HG03521 (cell line): ENCODE measurements around the gene OBSCN.

ENCODE experiments used
- ATAC-seq: cut with Tn5 transposase; IDR thresholded peaks from one replicate; pipeline ENCODE4 v1.9.1; 2021; ENCODE audit warnings: mild to moderate bottlenecking, moderate library complexity; ENCODE audit not compliant: unreplicated experiment

OBSCN gene

DNA sequence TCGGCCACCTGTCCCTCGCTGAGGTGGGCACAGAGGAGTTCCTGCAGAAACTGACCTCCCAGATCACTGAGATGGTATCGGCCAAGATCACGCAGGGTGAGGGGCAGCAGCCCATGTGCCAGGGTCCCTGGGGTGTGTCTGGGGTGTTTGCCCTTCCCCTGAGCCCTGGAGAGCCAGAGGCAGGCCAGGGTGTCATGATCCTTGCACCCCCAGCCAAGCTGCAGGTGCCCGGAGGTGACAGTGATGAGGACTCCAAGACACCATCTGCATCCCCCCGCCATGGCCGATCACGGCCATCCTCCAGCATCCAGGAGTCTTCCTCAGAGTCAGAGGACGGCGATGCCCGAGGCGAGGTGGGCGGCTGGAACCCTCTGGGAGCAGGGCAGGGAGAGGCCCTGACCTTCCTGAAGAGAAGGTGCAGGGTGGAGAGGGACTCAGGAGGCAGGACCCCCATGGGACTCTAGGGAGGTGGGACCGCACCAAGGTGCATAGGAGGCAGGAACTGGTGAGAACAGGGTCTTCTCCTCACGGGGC lies 129.3 kb downstream of the OBSCN start:
- ATAC-seq = no peak

DNA sequence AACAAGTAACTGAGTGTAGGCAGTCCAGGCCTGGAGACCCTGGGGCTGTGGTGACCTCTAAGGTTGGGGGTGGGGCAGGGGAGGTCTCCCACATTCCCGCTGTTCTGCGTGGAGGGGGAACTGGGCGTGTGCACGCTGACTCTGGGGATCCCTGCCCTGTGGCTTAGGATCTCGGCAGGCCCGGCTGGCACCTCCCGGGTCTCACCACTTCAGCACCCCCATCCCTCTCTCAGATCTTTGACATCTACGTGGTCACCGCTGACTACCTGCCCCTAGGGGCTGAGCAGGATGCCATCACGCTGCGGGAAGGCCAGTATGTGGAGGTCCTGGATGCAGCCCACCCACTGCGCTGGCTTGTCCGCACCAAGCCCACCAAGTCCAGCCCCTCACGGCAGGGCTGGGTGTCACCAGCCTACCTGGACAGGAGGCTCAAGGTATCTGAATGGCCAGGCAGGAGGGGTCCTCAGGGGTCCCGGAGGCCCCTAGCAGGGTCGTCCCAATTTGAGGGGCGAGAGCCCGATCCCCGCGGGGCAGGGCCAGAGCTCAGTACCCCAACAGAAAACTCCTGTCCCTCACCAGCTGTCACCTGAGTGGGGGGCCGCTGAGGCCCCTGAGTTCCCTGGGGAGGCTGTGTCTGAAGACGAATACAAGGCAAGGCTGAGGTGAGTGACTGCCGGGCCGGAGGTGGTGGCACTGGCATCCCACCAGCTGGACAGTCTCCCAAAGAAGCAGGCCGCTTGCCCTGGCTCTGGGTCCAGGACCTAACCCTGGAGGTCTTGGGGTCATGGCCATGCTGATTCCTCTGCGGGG lies 130.1 kb downstream of the OBSCN start:
- no peak for ATAC-seq

- ATAC-seq = no peak
These were observed 130.7 kb downstream of the OBSCN start for GRCh38 chr1:228338521-228339051.

DNA sequence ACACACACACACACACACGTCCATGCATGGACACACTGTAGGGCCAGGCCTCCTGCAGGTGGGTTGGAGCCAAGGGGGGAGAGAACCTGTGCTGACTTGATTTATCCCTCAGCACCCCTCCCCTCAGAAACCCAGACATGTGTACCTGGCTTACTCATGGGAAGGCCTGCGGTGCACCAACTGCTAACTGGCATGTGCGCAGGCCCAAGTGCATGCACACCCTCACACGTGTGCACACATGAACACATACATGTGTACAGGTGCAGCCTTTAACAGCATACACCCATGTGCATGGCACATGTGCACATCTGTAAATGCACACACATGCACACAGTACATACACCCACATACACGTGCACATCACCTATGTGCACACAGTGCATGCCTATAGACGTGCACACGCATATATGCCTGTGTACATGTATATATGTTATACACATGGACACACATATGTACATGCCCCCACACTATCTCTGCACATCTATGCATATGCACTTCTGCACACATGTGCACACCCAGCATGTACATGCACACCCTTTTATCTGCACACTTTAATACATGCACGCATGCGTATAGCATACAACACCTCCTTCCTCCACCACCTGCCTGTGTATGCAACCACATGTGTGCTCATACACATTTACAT lies 131.3 kb downstream of the OBSCN start:
- ATAC-seq = no peak

- ATAC-seq = no peak
These were observed 132.2 kb downstream of the OBSCN start for GRCh38 chr1:228339766-228340685.

- ATAC-seq = no peak
These were observed 133.0 kb downstream of the OBSCN start for GRCh38 chr1:228340686-228341449.

GRCh38 chr1:228341450-228341813 lies 133.6 kb downstream of the OBSCN start:
- no peak for ATAC-seq

GRCh38 chr1:228341814-228342626 lies 134.2 kb downstream of the OBSCN start:
- no peak for ATAC-seq

DNA sequence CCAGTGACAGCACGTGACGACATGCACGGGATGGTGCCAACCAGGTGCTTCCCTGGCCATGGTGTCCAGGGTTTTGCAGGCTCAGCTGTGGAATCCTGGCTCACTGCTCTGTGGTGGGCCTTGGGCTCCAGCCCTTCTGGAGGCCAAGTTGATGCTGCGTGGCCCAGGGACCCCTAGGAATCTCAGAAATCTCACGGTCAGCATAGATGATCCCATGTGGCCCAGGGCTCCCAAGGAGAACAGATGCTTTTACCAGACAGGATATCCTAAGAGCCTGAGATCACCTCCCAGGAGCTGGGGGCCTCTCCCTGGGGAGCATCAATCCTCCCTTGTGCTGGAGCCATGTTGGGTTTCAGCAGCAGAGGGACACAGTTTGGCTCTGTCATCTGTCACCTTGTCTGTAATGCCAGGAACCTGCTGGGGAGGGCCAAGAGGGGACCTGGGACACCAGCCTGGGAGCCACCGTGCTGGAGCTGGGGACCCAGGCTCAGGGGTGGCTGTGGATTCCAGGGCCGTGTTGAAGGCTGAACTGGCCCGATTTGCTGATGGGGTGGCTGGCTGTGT lies 134.9 kb downstream of the OBSCN start:
- no peak for ATAC-seq

- no peak for ATAC-seq
These were observed 135.4 kb downstream of the OBSCN start for GRCh38 chr1:228343191-228343661.

DNA sequence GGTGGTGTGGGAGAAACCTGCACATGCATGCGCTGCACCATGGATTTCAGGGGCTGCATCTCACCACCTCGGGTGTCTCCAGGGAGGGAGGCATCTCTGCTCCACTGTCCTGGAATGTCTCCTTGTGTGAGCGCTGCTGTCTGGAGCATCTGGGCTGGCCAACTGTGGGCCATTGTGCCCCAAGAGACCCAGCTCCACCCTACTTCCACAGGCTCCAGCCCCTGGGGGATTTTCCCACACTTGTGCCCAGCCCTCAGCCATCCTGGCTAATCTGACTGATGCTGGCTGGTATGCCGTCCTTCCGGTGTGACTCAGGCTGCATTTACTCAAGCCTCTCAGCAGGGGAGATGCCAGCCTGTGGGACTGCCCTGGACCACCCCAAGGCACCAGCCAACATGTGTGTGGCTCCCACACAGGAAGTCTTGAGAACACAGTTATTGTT lies 136.8 kb downstream of the OBSCN start:
- no peak for ATAC-seq

GRCh38 chr1:228345201-228345930 lies 137.5 kb downstream of the OBSCN start:
- no peak for ATAC-seq

- ATAC-seq = no peak
These were observed 138.9 kb downstream of the OBSCN start for GRCh38 chr1:228346731-228347130.

GRCh38 chr1:228347181-228347580 lies 139.3 kb downstream of the OBSCN start:
- ATAC-seq = no peak

- ATAC-seq = no peak
These were observed 141.0 kb downstream of the OBSCN start for GRCh38 chr1:228348708-228349467.

GRCh38 chr1:228349701-228350171 lies 141.9 kb downstream of the OBSCN start:
- no peak for ATAC-seq

DNA sequence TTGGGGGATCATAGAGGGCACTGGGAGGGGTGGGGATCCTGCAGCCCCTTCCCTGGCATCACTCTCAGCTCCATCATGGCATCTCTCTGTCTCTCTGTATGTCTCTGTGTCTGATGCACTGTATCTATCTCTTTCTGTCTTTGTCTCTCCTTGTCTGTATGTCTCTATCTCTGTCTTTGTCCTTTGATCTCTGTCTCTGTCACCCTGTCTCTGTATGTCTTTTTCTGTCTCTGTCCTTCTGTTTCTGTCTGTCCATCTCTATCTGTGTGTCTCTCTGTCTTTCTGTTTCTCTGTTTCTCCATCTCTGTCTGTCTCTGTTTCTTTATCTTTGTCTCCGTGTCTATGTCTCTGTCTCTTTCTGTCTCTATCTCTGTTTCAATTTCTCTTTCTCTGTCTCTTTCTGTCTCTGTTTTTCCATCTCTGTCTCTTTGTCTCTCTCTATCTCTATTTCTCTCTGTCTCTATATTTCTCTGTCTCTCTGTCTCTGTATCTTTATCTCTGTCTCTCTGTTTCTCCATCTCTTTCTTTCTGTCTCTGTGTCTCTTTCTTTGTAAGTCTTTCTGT lies 142.4 kb downstream of the OBSCN start:
- ATAC-seq = no peak
